SU-DHL-6 (cell line): ENCODE results near the gene PLPPR2.

Experiments used
- H2AFZ ChIP-seq: fragments of 200-600 bp; sonication (generic); 2 replicates; pipeline ENCODE4 v1.6.1; 2014; ENCODE audit warnings: low read depth, mild to moderate bottlenecking, moderate library complexity, mixed read lengths, antibody characterized with exemption, low read length; ENCODE audit not compliant: severe bottlenecking
- H3F3A ChIP-seq: fragments of 200-600 bp; shearing (Covaris generic); 2 replicates; pipeline ENCODE4 v1.6.0; 2016; ENCODE audit warnings: antibody characterized with exemption, mild to moderate bottlenecking; ENCODE audit not compliant: insufficient read depth
- H3K27ac ChIP-seq: fragments of 200-600 bp; sonication (generic); 2 replicates; pipeline ENCODE4 v1.5.1; 2016; ENCODE audit warnings: low read depth, mild to moderate bottlenecking, low read length, moderate library complexity, mixed read lengths
- H3K27me3 ChIP-seq: fragments of 200-600 bp; sonication (generic), shearing (Covaris generic); 2 replicates; pipeline ENCODE4 v1.6.0; 2014; ENCODE audit warnings: mild to moderate bottlenecking, low read length
- H3K36me3 ChIP-seq: fragments of 200-600 bp; sonication (generic); 2 replicates; pipeline ENCODE4 v1.6.1; 2014; ENCODE audit warnings: mild to moderate bottlenecking, low read length, mixed read lengths
- H3K4me2 ChIP-seq: fragments of 300-600, 200-600 bp; shearing (Covaris generic), sonication (generic); 2 replicates; pipeline ENCODE4 v1.6.0; 2014; ENCODE audit warnings: low read length, low read depth, mild to moderate bottlenecking; ENCODE audit not compliant: poor library complexity, severe bottlenecking
- H3K4me3 ChIP-seq: fragments of 200-600 bp; sonication (generic); 2 replicates; pipeline ENCODE4 v1.5.1; 2014; ENCODE audit warnings: antibody characterized with exemption, low read length, mild to moderate bottlenecking, mixed read lengths; ENCODE audit not compliant: insufficient read depth, poor library complexity, severe bottlenecking
- H3K79me2 ChIP-seq: fragments of 200-600 bp; sonication (generic); 2 replicates; pipeline ENCODE4 v1.6.1; 2014; ENCODE audit warnings: mild to moderate bottlenecking, low read length, moderate library complexity; ENCODE audit not compliant: insufficient read depth
- H3K9ac ChIP-seq: fragments of 200-600 bp; sonication (generic); 2 replicates; pipeline ENCODE4 v1.7.0; 2014; ENCODE audit warnings: mild to moderate bottlenecking, low read length
- H3K9me2 ChIP-seq: fragments of 200-600 bp; sonication (generic); replicated peaks from 2 replicates; pipeline ENCODE4 v1.6.1; 2014; ENCODE audit warnings: low read length; ENCODE audit not compliant: insufficient read depth
- H3K9me3 ChIP-seq: fragments of 200-600 bp; sonication (generic); 2 replicates; pipeline ENCODE4 v1.6.1; 2014; ENCODE audit warnings: low read length, mixed read lengths; ENCODE audit not compliant: insufficient read depth
- H4K20me1 ChIP-seq: fragments of 200-600 bp; sonication (generic); 2 replicates; pipeline ENCODE4 v1.6.1; 2014; ENCODE audit warnings: low read depth, mild to moderate bottlenecking, antibody characterized with exemption, low read length, moderate library complexity, mixed read lengths
- CTCF ChIP-seq: fragments of 200-600 bp; sonication (generic); IDR thresholded peaks from one replicate; pipeline ENCODE4 v1.5.1; 2017; ENCODE audit warnings: antibody characterized with exemption, mild to moderate bottlenecking, low read length, moderate library complexity; ENCODE audit not compliant: insufficient read depth, poor library complexity, severe bottlenecking
- EZH2phosphoT487 ChIP-seq: fragments of 200-600 bp; sonication (generic), shearing (Covaris generic); conservative IDR thresholded peaks from 2 replicates; pipeline ENCODE4 v1.6.1; 2018; ENCODE audit warnings: mild to moderate bottlenecking, antibody characterized with exemption, low read length, moderate library complexity, mixed read lengths

The PLPPR2 gene

GRCh38 chr19:11321191-11322126 is 33.8 kb upstream of the PLPPR2 start:
- no peaks in the 10 kb centered on the region for H3K27me3 ChIP-seq
- H3K27ac ChIP-seq: no peak overlapping the region
- H4K20me1 ChIP-seq: no peaks in the 10 kb centered on the region
- H3K9ac ChIP-seq: no peak overlapping the region
- no peaks in the 10 kb centered on the region for H3K36me3 ChIP-seq
- H3K9me3 ChIP-seq: no peaks in the 10 kb centered on the region
- no peaks in the 10 kb centered on the region for H3K9me2 ChIP-seq
- TF ChIP-seq EZH2phosphoT487: no peak
- TF ChIP-seq CTCF: no peak
- H3K79me2 ChIP-seq: no peaks in the 10 kb centered on the region
- no peak overlapping the region for H2AFZ ChIP-seq
- no peaks in the 10 kb centered on the region for H3F3A ChIP-seq
- no peak overlapping the region for H3K4me2 ChIP-seq
- H3K4me3 ChIP-seq: no peak overlapping the region

- Histone ChIP-seq H2AFZ (no peak overlapping the region), H4K20me1 (no peaks in the 10 kb centered on the region), H3K27me3 (no peaks in the 10 kb centered on the region), H3K4me3 (no peak overlapping the region), H3K27ac (no peak overlapping the region), H3K36me3 (no peaks in the 10 kb centered on the region), H3K4me2 (no peak overlapping the region), H3K9ac (no peak overlapping the region), H3K9me3 (no peaks in the 10 kb centered on the region), H3K9me2 (no peaks in the 10 kb centered on the region), H3K79me2 (no peaks in the 10 kb centered on the region), H3F3A (no peaks in the 10 kb centered on the region)
- TF ChIP-seq CTCF (no peak), EZH2phosphoT487 (no peak)
Observed at GRCh38 chr19:11322269-11323024, 32.8 kb upstream of the PLPPR2 start.

- H3K79me2 ChIP-seq: no peaks in the 10 kb centered on the region
- no peaks in the 10 kb centered on the region for H3K9me3 ChIP-seq
- H2AFZ ChIP-seq: no peak overlapping the region
- H3K4me2 ChIP-seq: no peak overlapping the region
- H4K20me1 ChIP-seq: no peaks in the 10 kb centered on the region
- no peaks in the 10 kb centered on the region for H3K27me3 ChIP-seq
- no peak for TF ChIP-seq EZH2phosphoT487
- no peak for TF ChIP-seq CTCF
- H3F3A ChIP-seq: no peaks in the 10 kb centered on the region
- no peak overlapping the region for H3K4me3 ChIP-seq
- H3K9me2 ChIP-seq: no peaks in the 10 kb centered on the region
- H3K27ac ChIP-seq: no peak overlapping the region
- H3K36me3 ChIP-seq: no peaks in the 10 kb centered on the region
- no peak overlapping the region for H3K9ac ChIP-seq
Observed at GRCh38 chr19:11323601-11324078, 31.6 kb upstream of the PLPPR2 start.
